GM12865 (cell line): Measurements from ENCODE around the gene COTL1.
"Not testable (repeated sequence)": the region's sequence is repeated elsewhere in the genome, so short reads cannot be mapped to it uniquely, and the experiment has no call there.

Experiments
- DNase-seq: peaks from one replicate; pipeline ENCODE4 v3.0.0; 2010; ENCODE audit warnings: low read depth
- H3K4me3 ChIP-seq: 2 replicates; pipeline ENCODE4 v1.5.1; 2011; ENCODE audit warnings: mild to moderate bottlenecking, low read depth, low read length, control low read depth
- CTCF ChIP-seq: IDR thresholded peaks from 2 replicates; pipeline ENCODE4 v1.5.1; 2011; ENCODE audit warnings: low read length, control low read depth, low read depth, inconsistent platforms; ENCODE audit not compliant: insufficient read depth; ENCODE audit errors: missing control alignments

COTL1 gene

GRCh38 chr16:84643180-84643583, 25.3 kb upstream of the COTL1 start:
- no peak for DNase-seq
- no peak overlapping the region for H3K4me3 ChIP-seq
- no peak for TF ChIP-seq CTCF

- H3K4me3 ChIP-seq = peak overlapping the region; percentile 47
- no peak for DNase-seq
- no peak for TF ChIP-seq CTCF
Measured at GRCh38 chr16:84641643-84642358, 23.9 kb upstream of the COTL1 start.

- no peak for TF ChIP-seq CTCF
- H3K4me3 ChIP-seq = no peak overlapping the region
- no peak for DNase-seq
Measured at GRCh38 chr16:84640145-84640544, 22.3 kb upstream of the COTL1 start.

GRCh38 chr16:84638231-84638806, 20.4 kb upstream of the COTL1 start:
- no peak for DNase-seq
- H3K4me3 ChIP-seq = no peak overlapping the region
- TF ChIP-seq CTCF = no peak

- TF ChIP-seq CTCF = no peak
- H3K4me3 ChIP-seq = no peak overlapping the region
- DNase-seq = no peak
Measured at GRCh38 chr16:84637709-84638108, 19.8 kb upstream of the COTL1 start.

- DNase-seq = no peak
- no peak overlapping the region for H3K4me3 ChIP-seq
- TF ChIP-seq CTCF = no peak
Measured at GRCh38 chr16:84635702-84636101, 17.8 kb upstream of the COTL1 start.

GRCh38 chr16:84633622-84634021, 15.7 kb upstream of the COTL1 start:
- TF ChIP-seq CTCF = no peak
- no peak overlapping the region for H3K4me3 ChIP-seq
- no peak for DNase-seq

GRCh38 chr16:84632862-84633261, 15.0 kb upstream of the COTL1 start:
- not testable (repeated sequence) for DNase-seq, H3K4me3 ChIP-seq
